Muscle of leg (tissue), 11 donors: ENCODE data around the gene CCR3. TPM values are rescaled to one million over a fixed set of nuclear protein-coding genes. Genes with fewer than 3 reads are reported as not detected.
"Not testable (repeated sequence)": the region's sequence is repeated elsewhere in the genome, so short reads cannot be mapped to it uniquely, and the experiment has no call there.

Experiments
- DNase-seq: peaks from one replicate; pipeline ENCODE4 v3.0.0; 2013
- H3K27ac ChIP-seq: one replicate; pipeline ENCODE4 v1.5.1; 2013; ENCODE audit warnings: mild to moderate bottlenecking, low read length, control low read depth
- H3K27me3 ChIP-seq: one replicate; pipeline ENCODE4 v1.6.1; 2013; ENCODE audit warnings: low read length; ENCODE audit not compliant: control insufficient read depth, insufficient read depth
- H3K36me3 ChIP-seq: one replicate; pipeline ENCODE4 v1.6.1; 2013; ENCODE audit warnings: low read length; ENCODE audit not compliant: control insufficient read depth, insufficient read depth
- H3K4me1 ChIP-seq: one replicate; pipeline ENCODE4 v1.6.1; 2013; ENCODE audit warnings: low read length; ENCODE audit not compliant: control insufficient read depth, insufficient read depth
- H3K4me3 ChIP-seq: one replicate; pipeline ENCODE4 v1.5.1; 2013; ENCODE audit warnings: low read length, control low read depth
- H3K9me3 ChIP-seq: replicated peaks from 2 replicates; pipeline ENCODE4 v1.6.1; 2013; ENCODE audit warnings: low read depth, low read length; ENCODE audit not compliant: control insufficient read depth
- WGBS: methylation state at CpG from one replicate; pipeline ENCODE4 v1.1.5; 2013; ENCODE audit warnings: missing lambda C conversion rate; ENCODE audit not compliant: insufficient coverage; 5-methylcytosine and 5-hydroxymethylcytosine counted together
- polyA plus RNA-seq, 8 donors: library from polyadenylated mRNA; unstranded; fragments of 120-200 nt; gene quantifications; one replicate each; pipeline versions ENCODE4 v1.2.1 to v1.2.3, GENCODE V29; 2013; ENCODE audit warnings: inconsistent platforms in 1 of 8, low replicate concordance in 1 of 8; ENCODE audit not compliant: insufficient read length in 8 of 8, insufficient read depth in 1 of 8
- total RNA-seq: library from RNA; stranded (reverse); fragments of 120-200 nt; gene quantifications from one replicate; pipeline ENCODE4 v1.2.4, GENCODE V29; 2013

The CCR3 gene
- total and polyA plus RNA-seq, 9 donors = not detected

GRCh38 chr3:46206282-46207015, 35.8 kb upstream of the CCR3 start:
- Histone ChIP-seq H3K9me3 (no peaks in the 10 kb centered on the region), H3K4me1 (no peaks in the 10 kb centered on the region), H3K27ac (peak overlapping the region; percentile 65), H3K36me3 (no peaks in the 10 kb centered on the region), H3K4me3 (peak overlapping the region; percentile 34), H3K27me3 (no peaks in the 10 kb centered on the region)
- peak; percentile 62 for DNase-seq
- 56% methylated on average over 3 of the region's 6 CpGs for WGBS

DNA sequence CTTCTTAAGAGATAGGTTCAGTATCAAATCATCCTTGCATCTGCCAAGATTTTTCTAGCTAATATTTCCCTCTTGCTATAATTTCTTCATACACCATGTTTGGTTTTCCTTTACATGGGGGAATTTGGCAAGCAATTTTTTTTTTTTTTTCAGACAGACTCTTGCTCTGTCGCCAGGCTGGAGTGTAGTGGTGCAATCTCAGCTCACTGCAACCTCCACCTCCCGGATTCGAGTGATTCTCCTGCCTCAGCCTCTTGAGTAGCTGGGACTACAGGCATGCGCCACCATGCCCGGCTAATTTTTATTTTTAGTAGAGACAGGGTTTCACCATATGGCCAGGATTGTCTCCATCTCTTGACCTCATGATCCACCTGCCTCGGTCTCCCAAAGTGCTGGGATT, 34.7 kb upstream of the CCR3 start:
- DNase-seq, H3K4me1 ChIP-seq, H3K36me3 ChIP-seq, H3K9me3 ChIP-seq, H3K27me3 ChIP-seq: not testable (repeated sequence)
- peak overlapping the region; percentile 65 for H3K27ac ChIP-seq
- peak overlapping the region; percentile 34 for H3K4me3 ChIP-seq
- 82% methylated on average over 3 of the region's 6 CpGs for WGBS

DNA sequence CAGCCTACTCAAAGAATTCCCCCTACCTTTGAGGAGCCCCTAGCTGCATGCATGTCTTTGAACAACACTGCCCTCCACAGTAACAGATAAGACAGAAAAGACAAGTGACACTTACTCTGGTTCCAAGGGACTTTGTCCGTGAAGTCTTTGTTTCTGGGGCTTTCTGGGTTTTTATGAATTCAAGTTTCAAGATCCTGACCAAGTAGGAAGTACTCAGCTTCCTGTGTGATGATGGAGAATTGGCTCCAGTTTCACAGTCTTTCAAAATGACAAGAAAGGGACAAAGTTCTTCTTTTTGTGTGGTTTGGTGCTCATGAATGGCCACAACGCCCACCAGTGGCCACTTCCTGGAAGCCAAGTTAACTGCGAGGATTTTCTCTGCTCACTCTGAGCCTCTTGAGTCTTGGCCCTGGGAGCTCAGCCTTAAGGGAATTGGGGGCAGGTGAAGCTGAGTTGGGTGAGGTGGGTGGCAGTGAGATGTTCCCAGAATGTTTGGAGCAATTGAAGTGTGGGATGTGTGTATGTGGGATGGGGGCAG, 34.0 kb upstream of the CCR3 start, which contains the start of gene CCR1:
Gene CCR1, minus strand, starts transcription at position 147 of the 538 bp plus-strand sequence. CDS start 4,000 bp downstream, outside the sequence.
- Histone ChIP-seq H3K27ac (peak within 1 kb of the TSS; percentile 65), H3K36me3 (no peaks in the 10 kb centered on the region), H3K9me3 (no peaks in the 10 kb centered on the region), H3K27me3 (no peaks in the 10 kb centered on the region), H3K4me3 (peak within 1 kb of the TSS; percentile 34), H3K4me1 (no peaks in the 10 kb centered on the region)
- 7% methylated on average over 2 of the region's 3 CpGs for WGBS
- DNase-seq = peak; percentile 65

DNA sequence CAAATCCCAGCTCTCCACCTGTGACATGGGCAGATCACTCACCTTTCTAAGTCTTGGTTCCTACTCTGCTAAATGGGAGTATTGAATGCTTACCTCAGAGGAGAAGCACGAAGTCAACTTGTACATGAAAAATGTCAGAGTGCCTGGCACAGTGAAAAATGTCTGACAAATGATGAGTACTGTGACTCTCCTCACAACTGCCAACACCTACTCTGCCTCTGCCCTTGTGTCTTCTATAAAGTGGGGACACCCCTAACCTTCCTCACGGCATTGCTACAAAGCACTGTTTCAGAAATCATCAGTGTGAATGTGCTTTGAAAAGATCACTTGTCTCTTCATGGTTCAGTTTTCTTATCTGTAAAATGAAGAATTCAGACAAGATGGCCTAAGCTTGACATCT, 33.2 kb upstream of the CCR3 start:
- DNase-seq = no peak
- no CpG with 5 or more reads among the region's 2 CpGs for WGBS
- H3K4me3 ChIP-seq = no peak overlapping the region
- H3K9me3 ChIP-seq = no peaks in the 10 kb centered on the region
- no peaks in the 10 kb centered on the region for H3K27me3 ChIP-seq
- no peaks in the 10 kb centered on the region for H3K36me3 ChIP-seq
- H3K27ac ChIP-seq = no peak overlapping the region
- no peaks in the 10 kb centered on the region for H3K4me1 ChIP-seq

DNA sequence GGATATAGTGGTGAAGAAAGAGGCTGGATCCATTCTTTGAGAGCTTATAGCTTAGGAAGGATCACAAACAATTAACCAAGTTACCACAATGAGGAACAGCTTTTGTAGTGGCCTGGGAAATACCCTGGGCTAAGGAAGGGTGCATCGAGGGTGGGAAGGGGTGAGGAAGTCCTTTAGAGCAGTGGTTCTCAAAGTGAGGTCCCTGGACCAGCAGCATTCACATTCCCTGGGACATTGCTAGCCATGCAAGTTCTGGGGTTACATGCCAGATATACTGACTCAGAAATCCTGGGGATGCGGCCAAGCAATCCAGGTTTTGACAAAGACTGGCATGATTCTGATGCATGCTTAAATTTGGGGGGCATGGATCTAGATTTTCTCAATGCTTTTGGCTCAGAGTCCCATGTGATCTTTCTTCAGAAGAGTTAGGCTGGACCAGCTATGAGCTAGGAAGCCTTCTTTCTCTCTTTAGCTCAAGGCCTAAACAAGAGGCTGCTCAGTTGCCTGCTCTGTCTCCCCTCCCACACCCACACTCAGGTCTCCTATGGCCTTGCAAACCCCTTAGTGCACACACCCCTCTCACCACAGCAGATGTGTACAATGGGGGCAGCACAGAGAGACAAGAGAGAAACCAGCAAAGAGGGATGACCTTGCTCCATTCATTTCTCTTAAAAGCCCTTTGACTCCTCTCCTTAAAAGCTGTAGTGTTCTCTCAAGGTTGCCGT, 32.4 kb upstream of the CCR3 start:
- WGBS = 86% methylated on average over 1 of the region's 3 CpGs
- Histone ChIP-seq H3K4me1 (no peaks in the 10 kb centered on the region), H3K27ac (no peak overlapping the region), H3K4me3 (no peak overlapping the region), H3K9me3 (no peaks in the 10 kb centered on the region), H3K36me3 (no peaks in the 10 kb centered on the region), H3K27me3 (no peaks in the 10 kb centered on the region)
- DNase-seq = no peak

DNA sequence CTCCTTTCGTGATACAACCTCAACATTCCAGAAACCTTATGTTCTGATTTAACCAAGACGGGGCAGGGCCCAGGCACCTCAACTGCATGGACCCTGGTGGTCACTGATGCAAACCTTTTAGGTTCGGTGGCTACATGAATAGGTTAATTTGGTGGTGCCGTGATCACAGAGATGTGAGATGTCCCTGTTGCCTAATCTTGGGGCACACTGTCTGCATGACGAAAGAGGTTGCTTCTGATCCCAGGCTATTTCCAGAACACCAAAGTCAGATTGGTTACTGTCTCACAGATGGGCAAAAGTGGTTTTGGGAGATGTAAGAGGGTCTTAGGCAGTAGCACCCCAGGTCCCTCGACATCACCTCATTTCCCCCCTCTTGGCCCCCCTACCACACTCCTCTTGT, 30.2 kb upstream of the CCR3 start:
- H3K36me3 ChIP-seq = no peaks in the 10 kb centered on the region
- H3K4me3 ChIP-seq = no peak overlapping the region
- 82% methylated on average over 4 of the region's 6 CpGs for WGBS
- no peaks in the 10 kb centered on the region for H3K4me1 ChIP-seq
- H3K9me3 ChIP-seq = no peaks in the 10 kb centered on the region
- H3K27me3 ChIP-seq = no peaks in the 10 kb centered on the region
- no peak overlapping the region for H3K27ac ChIP-seq
- no peak for DNase-seq

GRCh38 chr3:46213201-46213600, 29.1 kb upstream of the CCR3 start:
- WGBS = 44% methylated on average over 1 of the region's 4 CpGs
- no peaks in the 10 kb centered on the region for H3K36me3 ChIP-seq
- no peaks in the 10 kb centered on the region for H3K27me3 ChIP-seq
- no peak overlapping the region for H3K27ac ChIP-seq
- no peaks in the 10 kb centered on the region for H3K9me3 ChIP-seq
- DNase-seq = peak; percentile 39
- H3K4me1 ChIP-seq = no peaks in the 10 kb centered on the region
- no peak overlapping the region for H3K4me3 ChIP-seq

DNA sequence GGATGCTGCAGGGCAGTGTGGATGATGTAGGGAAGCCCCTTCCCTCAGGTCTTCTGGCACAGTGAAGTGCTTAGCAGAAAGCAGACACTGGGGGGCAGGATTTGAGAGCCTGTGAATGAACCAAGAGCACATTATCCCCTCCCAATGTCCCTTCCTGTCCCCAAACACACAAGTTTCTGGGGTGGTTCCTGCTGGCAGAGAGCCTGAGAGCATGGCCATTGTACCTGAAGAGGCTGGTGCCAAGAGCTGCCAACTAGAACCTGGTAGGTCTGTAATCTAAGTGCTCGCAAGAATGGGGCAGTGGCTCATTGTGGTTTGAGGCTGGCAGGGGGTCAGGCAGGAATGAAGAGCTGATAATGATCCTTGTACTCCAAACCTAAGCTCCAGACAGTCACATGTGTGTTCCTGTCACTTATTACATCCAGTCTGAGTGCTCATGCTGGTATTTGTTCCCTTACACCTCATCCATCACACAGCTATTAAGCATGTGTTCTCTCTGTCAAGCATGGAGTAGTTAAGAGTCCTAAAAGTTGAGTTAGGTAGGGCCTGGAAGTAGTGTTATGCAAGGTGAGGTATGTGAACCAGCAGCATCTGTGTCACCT, 27.4 kb upstream of the CCR3 start:
- Histone ChIP-seq H3K27me3 (no peaks in the 10 kb centered on the region), H3K4me3 (no peak overlapping the region), H3K9me3 (no peaks in the 10 kb centered on the region), H3K27ac (no peak overlapping the region), H3K36me3 (no peaks in the 10 kb centered on the region), H3K4me1 (no peaks in the 10 kb centered on the region)
- DNase-seq = no peak
- 67% methylated on average over 1 of the region's 1 CpG for WGBS

- no peak for DNase-seq
- Histone ChIP-seq H3K4me3 (no peak overlapping the region), H3K36me3 (no peaks in the 10 kb centered on the region), H3K9me3 (no peaks in the 10 kb centered on the region), H3K27me3 (no peaks in the 10 kb centered on the region), H3K27ac (no peak overlapping the region), H3K4me1 (no peaks in the 10 kb centered on the region)
- 77% methylated on average over 3 of the region's 4 CpGs for WGBS
These were observed 26.3 kb upstream of the CCR3 start for GRCh38 chr3:46215810-46216414.
